GM19328 (cell line): ENCODE data around the gene ROM1.
"Not testable (repeated sequence)": the region's sequence is repeated elsewhere in the genome, so short reads cannot be mapped to it uniquely, and the experiment has no call there.

Source experiments
- ATAC-seq: cut with Tn5 transposase; IDR thresholded peaks from one replicate; pipeline ENCODE4 v1.9.1; 2021; ENCODE audit warnings: mild to moderate bottlenecking, moderate library complexity; ENCODE audit not compliant: unreplicated experiment

The ROM1 gene

DNA sequence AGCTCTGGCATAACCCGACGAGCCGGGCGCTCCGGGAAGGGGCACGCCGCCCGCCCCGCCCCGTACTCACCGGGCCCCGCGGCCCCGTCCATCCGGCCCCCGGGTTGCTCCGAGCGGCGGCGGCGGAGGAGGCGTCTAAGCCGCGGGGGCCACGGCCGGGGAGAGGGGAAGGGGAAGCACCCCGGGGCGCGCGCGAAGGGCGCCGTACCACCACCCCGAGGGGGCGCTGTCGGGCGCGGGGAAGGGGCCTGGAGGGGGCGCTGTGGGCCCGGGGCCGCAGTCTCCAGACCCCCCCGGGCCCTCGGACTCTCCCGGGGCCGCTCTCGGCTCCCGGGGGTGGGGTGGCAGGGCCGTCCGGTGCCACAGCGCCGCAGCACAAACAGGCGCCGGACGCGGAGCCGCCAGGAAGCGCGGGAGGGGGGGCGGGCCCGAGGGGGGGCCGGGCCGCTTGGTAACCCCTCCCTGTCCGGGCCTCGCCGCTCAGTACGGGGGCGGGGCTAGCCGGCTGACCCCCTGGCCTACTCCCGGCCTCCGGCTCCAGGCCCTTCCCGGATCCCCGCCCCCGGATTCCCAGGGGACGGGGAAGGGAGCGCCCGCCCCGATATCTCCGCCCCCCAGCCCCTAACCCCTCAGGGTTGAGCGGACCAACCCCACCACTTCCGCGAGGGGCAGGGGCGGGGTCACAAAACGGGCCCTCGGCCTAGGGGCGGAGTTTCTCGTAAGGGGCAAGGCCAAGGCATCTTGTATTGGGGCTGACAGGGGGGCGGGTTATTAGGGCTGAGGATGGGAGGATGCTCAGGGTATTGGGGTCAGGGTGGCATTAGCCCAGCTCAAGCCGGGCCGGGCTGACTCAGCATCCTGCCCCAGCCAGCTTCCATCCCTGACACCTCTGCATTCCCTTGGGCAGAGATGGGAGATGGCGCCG, at the start of gene ROM1, which contains the start of gene EML3:
Gene ROM1 (plus strand): TSS at position 892 of the 925 bp plus-strand sequence. CDS start 25 bp downstream, at position 917.
Gene EML3 (minus strand): TSS at position 410 of the 925 bp plus-strand sequence. CDS start 318 bp downstream, at position 92.
- ATAC-seq = peak; percentile 74

- ATAC-seq = no peak
Measured at GRCh38 chr11:62565100-62565802, 47.8 kb upstream of the ROM1 start.

GRCh38 chr11:62566247-62566646, 46.8 kb upstream of the ROM1 start:
- no peak for ATAC-seq

- ATAC-seq = no peak
Measured at GRCh38 chr11:62567018-62567633, 45.9 kb upstream of the ROM1 start.

- no peak for ATAC-seq
Measured at GRCh38 chr11:62569611-62570010, 43.4 kb upstream of the ROM1 start.

- ATAC-seq = not testable (repeated sequence)
Measured at GRCh38 chr11:62570903-62571302, 42.2 kb upstream of the ROM1 start.

GRCh38 chr11:62571493-62571892, 41.6 kb upstream of the ROM1 start:
- ATAC-seq = not testable (repeated sequence)

- ATAC-seq = no peak
Measured at GRCh38 chr11:62572431-62572830, 40.6 kb upstream of the ROM1 start.

GRCh38 chr11:62573006-62573591, 40.0 kb upstream of the ROM1 start:
- no peak for ATAC-seq

GRCh38 chr11:62573592-62574362, 39.3 kb upstream of the ROM1 start, which contains the start of gene EEF1G:
EEF1G (minus strand) TSS chr11:62573891; CDS start chr11:62573842, 49 bp downstream.
- ATAC-seq = peak; percentile 87

DNA sequence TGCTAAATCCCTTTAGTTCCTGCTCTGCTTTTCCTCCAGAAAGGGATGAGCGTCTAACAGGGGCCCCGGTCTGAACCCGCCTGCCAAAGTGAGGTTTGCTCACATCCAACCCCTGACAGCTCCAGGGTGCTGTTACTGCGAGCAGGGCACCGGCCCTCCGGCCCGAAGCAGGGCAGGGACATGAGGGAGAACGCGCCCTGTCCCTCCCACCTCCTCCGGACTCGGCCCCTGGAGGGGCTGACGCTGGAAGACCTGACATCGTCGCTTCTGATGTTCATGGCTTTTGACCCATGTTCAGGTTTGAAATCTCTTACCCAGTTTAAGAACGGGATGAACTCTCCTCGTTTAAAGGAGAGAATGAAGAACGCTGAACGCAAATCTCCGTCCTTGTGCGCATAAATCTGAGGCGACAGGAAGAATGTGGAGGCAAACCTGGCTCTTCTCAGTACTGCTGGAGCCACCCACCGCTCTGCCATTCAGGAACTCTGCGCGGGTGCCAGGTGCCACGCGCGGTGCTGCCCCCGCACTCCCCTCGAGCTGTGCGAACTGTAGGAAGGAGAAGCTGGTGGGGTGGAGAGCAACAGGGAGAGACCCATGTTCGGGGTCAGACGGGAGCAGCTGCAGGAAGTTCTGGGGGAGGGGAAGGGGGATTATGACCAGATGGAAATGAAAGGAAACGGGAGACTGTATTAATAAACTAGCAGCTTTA, 38.5 kb upstream of the ROM1 start:
- peak; percentile 18 for ATAC-seq

DNA sequence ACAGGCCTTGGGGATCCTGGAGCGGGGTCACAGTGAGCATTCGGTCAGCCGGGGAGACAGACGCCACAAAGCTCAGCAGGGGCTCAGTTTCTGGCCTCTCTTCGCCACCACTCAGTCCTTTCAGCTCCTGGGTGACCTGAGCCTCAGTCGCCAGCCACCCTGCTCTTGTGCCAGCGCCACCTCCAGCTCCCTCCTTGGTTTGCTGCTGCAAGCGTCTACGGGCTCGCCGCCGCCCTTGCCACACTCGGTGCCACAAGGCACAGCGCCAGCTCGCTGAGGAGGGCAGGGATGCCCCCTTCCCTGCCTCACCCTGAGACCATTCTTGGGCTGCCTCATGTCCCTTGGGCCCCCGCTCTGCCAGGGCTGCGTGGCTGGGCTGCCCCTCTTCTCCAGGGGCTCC, 37.9 kb upstream of the ROM1 start:
- ATAC-seq = no peak

DNA sequence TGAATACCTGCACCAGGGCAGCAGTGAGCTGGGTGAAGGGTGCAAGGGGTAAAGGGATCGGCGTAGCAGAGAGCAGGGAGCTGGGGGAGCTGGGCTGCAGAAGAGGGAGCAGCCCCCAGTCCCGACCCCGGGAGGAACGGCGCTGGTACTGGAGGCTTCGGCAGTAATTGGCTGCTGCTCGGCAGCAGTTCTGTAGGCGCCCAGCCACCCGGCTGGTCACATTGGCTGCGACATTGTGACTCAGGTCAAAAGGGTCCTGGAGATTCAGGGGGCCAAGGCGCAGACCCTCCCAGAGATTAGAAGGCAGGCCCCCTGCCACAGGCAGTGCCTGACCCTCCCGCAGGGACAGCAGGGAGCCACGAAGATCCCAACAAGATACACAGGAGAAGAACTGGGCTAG, 37.2 kb upstream of the ROM1 start:
- ATAC-seq = no peak

DNA sequence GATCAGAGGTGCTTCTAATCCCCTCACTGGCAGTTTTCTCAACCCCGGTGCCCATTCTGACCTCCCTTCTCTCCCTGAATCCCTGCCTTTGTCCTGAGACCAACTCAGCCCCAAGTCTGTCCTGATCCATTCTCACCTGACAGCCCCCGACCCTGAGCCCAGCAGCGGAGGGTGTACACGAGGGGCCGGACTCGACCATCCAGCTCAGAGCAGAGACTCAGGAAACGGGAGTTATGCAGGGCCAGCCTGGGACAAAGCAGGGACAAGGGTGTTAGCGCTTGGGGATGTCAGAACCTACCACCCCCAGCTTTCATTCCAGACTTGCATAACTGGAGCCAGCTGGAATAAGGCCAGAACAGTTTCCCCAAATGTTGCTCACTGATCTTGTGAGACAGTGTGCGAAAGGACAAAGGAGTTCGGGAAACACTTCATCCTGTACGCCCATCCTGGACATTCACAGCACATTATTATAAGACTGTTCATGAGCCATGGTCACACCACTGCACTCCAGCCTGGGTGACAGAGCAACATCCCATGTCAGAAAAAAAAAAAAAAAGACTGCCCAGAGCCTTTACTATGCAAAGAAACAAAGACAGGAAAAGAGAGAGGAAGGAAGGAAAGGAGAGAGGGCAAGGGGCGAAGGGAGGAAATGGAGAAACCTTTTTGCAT, 35.9 kb upstream of the ROM1 start:
- ATAC-seq = no peak

DNA sequence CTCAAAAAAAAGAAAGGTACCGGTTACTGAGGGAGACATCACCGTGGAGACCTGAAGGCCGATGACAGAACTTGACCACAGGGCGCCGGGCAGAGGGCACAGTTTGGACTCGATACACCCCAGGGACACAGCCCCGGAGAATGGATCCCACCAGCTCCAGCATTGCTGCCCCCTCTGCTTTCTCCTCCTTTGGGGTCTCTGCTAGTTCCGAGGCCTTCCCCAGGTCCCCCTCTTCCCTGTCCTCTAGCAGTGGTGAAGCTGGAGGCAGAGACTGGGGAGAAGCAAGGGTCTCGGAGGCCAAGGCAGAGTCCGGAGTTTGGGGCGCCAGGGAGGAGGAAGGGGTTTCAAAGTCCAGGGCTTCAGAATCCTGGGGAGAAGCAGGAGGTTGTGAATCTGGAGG, 34.5 kb upstream of the ROM1 start:
- ATAC-seq = no peak

DNA sequence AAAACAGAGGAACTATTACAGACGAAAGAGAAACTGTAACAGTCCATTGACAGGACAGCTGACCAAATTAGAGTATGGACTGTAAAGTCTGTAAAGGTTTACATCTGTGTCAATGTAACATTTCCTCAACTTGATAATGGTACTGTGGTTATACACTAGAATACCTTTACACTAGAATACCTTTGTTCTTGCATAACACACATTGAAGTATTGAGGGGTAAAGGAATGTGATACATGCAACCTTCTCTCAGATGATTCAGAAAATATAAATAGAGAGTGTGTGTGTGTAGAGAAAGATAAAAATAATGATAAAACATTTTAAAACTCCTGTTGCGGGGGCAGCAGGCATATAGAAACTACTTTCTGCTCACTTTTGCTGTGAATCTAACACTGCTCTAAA, 33.8 kb upstream of the ROM1 start:
- no peak for ATAC-seq

DNA sequence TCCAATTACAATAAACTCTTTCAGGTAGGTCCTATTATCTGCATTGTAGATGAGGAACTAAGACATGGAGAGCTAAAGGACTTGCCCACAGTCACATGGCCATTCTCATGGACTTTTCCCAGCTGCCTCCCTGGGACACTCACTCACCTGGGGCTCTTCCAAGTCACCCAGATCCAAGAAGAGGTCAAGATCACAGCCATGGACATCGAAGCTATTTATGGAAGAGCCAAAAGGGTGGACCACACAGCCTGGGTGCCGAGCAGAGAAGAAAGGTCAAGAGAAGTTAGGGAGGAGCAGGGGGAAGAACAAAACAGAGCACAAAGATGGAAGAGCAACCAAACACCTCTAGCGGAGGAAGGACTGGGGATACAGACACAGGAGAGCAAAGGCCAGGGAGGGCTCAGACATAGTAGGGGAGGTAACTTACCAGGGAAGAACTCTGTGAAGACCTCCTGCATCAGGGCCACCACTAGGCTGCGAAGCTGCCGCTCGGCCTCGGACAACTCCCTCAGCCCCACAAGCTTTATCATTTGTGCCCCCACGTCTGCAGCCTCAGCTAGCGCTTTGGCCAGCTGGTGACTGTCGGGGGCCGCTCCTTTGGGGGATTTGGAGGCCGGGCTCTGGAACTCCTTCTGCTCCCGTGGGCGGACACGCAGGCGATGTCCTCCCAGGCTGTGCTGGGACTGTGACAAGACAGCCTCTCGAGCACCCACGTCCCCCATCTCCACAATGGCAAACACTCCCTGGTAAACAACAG, 31.9 kb upstream of the ROM1 start:
- ATAC-seq = no peak

DNA sequence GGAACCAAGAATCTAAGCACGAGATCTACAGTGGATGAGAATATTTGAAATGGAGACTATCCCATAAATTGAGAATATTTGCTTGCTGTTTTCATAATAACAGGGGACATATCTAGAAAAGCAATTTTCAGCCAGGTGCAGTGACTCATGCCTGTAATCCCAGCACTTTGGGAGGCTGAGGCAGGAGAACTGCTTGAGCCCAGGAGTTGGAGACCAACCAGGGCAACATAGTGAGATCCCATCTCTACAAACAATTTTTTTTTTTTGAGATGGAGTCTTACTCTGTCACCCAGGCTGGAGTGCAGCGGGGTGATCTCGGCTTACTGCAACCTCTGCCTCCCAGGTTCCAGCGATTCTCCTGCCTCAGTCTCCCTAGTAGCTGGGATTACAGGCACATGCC, 31.3 kb upstream of the ROM1 start:
- ATAC-seq = not testable (repeated sequence)
